ENCODE data around the gene PNMA8B.
A peak's percentile ranks its signal among the peaks of the same experiment; 100 is the strongest.

The PNMA8B gene

GRCh38 chr19:46469541-46470185 is 26.0 kb downstream of the PNMA8B start:
- Histone ChIP-seq H3K27ac (no peak overlapping the region), H3K4me3 (no peak overlapping the region)

- peak overlapping the region in 4 of 21 experiments; percentile 5 to 62 (median 22) for H3K27ac ChIP-seq
- H3K4me3 ChIP-seq = no peak overlapping the region
Observed at GRCh38 chr19:46466536-46467196, 29.0 kb downstream of the PNMA8B start.

GRCh38 chr19:46463516-46463915 is 32.2 kb downstream of the PNMA8B start:
- no peak overlapping the region for H3K4me3 ChIP-seq
- H3K27ac ChIP-seq = no peak overlapping the region

- Histone ChIP-seq H3K4me3 (no peak overlapping the region), H3K27ac (no peak overlapping the region)
Observed at GRCh38 chr19:46461537-46461936, 34.1 kb downstream of the PNMA8B start.

- H3K4me3 ChIP-seq = no peak overlapping the region
- H3K27ac ChIP-seq = peak overlapping the region in 1 of 21 experiments; percentile 3
Observed at GRCh38 chr19:46460981-46461380, 34.7 kb downstream of the PNMA8B start.

- H3K27ac ChIP-seq = no peak overlapping the region
Observed at GRCh38 chr19:46460055-46460454, 35.6 kb downstream of the PNMA8B start.

GRCh38 chr19:46456930-46457329 is 38.7 kb downstream of the PNMA8B start:
- Histone ChIP-seq H3K27ac (no peak overlapping the region), H3K4me3 (no peak overlapping the region)

More at GRCh38 chr19:46460055-46460454, 35.6 kb downstream of the PNMA8B start:
- H3K4me3 ChIP-seq = no peak overlapping the region

GRCh38 chr19:46454244-46454643 is 41.4 kb downstream of the PNMA8B start:
- H3K27ac ChIP-seq = peak overlapping the region in 2 of 21 experiments; percentile 29 to 43
- no peak overlapping the region for H3K4me3 ChIP-seq

- Histone ChIP-seq H3K27ac (no peak overlapping the region), H3K4me3 (no peak overlapping the region)
Observed at GRCh38 chr19:46453661-46454060, 42.0 kb downstream of the PNMA8B start.

GRCh38 chr19:46452186-46452585 is 43.5 kb downstream of the PNMA8B start:
- H3K27ac ChIP-seq = peak overlapping the region in 3 of 21 experiments; percentile 28 to 41 (median 29)
- H3K4me3 ChIP-seq = no peak overlapping the region

- no peak overlapping the region for H3K4me3 ChIP-seq
- peak overlapping the region in 3 of 21 experiments; percentile 29 to 41 (median 39) for H3K27ac ChIP-seq
Observed at GRCh38 chr19:46451352-46451751, 44.3 kb downstream of the PNMA8B start.

- no peak overlapping the region for H3K4me3 ChIP-seq
- H3K27ac ChIP-seq = peak overlapping the region in 1 of 21 experiments; percentile 35
Observed at GRCh38 chr19:46450737-46451136, 44.9 kb downstream of the PNMA8B start.

GRCh38 chr19:46449228-46449627 is 46.4 kb downstream of the PNMA8B start:
- Histone ChIP-seq H3K4me3 (no peak overlapping the region), H3K27ac (no peak overlapping the region)

GRCh38 chr19:46448601-46449000 is 47.1 kb downstream of the PNMA8B start:
- Histone ChIP-seq H3K4me3 (no peak overlapping the region), H3K27ac (no peak overlapping the region)

GRCh38 chr19:46447824-46448223 is 47.8 kb downstream of the PNMA8B start:
- no peak overlapping the region for H3K4me3 ChIP-seq
- H3K27ac ChIP-seq = no peak overlapping the region

GRCh38 chr19:46447006-46447405 is 48.7 kb downstream of the PNMA8B start:
- Histone ChIP-seq H3K4me3 (no peak overlapping the region), H3K27ac (no peak overlapping the region)

GRCh38 chr19:46446021-46446420 is 49.6 kb downstream of the PNMA8B start:
- H3K4me3 ChIP-seq = no peak overlapping the region
- H3K27ac ChIP-seq = no peak overlapping the region

- no peak overlapping the region for H3K27ac ChIP-seq
- no peak overlapping the region for H3K4me3 ChIP-seq
Observed at GRCh38 chr19:46442808-46443450, 52.7 kb downstream of the PNMA8B start.

- Histone ChIP-seq H3K27ac (no peak overlapping the region), H3K4me3 (no peak overlapping the region)
Observed at GRCh38 chr19:46441866-46442265, 53.8 kb downstream of the PNMA8B start.
